Thoracic aorta (tissue), 2 donors: ENCODE measurements around the gene KLK10. TPM values are rescaled to one million over a fixed set of nuclear protein-coding genes. Genes with fewer than 3 reads are reported as not detected.

ENCODE experiments used
- ATAC-seq: fragments of 150-250 bp; one replicate; pipeline ENCODE4 v1.8.0; 2017; ENCODE audit warnings: low read depth; ENCODE audit not compliant: insufficient number of reproducible peaks, low FRiP score
- DNase-seq: peaks from one replicate; pipeline ENCODE4 v3.0.0-alpha.2; 2020; ENCODE audit warnings: low spot score
- H3K27ac ChIP-seq, 2 donors: fragments of 200-600 bp; sonication (generic); 1 replicate in 1 of 2; 2 replicates in 1 of 2; pipeline ENCODE4 v1.5.1; 2016; ENCODE audit warnings: mild to moderate bottlenecking in 2 of 2, moderate library complexity in 2 of 2
- H3K27me3 ChIP-seq: fragments of 200-600 bp; sonication (generic); replicated peaks from 2 replicates; pipeline ENCODE4 v1.6.0; 2016; ENCODE audit warnings: mild to moderate bottlenecking; ENCODE audit not compliant: insufficient read depth
- H3K36me3 ChIP-seq: fragments of 200-600 bp; sonication (generic); one replicate; pipeline ENCODE4 v1.5.1; 2016
- H3K4me1 ChIP-seq, 2 donors: fragments of 200-600 bp; sonication (generic); 1 replicate in 1 of 2; 2 replicates in 1 of 2; pipeline versions ENCODE4 v1.5.1 to v1.6.0; 2016; ENCODE audit warnings: low read depth in 2 of 2, mild to moderate bottlenecking in 1 of 2; ENCODE audit not compliant: control insufficient read depth in 1 of 2
- H3K4me3 ChIP-seq: fragments of 200-600 bp; sonication (generic); 2 replicates; pipeline ENCODE4 v1.5.1; 2016; ENCODE audit warnings: mild to moderate bottlenecking
- H3K9me3 ChIP-seq: fragments of 200-600 bp; sonication (generic); 2 replicates; pipeline ENCODE4 v1.5.1; 2016
- total RNA-seq, 2 donors: library from RNA; depleted of rRNA; stranded (reverse); fragments of >200 nt; gene quantifications; one replicate each; pipeline versions ENCODE4 v1.1.0 to v1.2.3, GENCODE V29; 2016
- TF ChIP-seq, protein P1 (sequence below): fragments of 200-600 bp; sonication (generic); IDR thresholded peaks from one replicate; pipeline ENCODE4 v1.5.1; 2019; ENCODE audit warnings: antibody characterized with exemption

Gene KLK10, protein sequence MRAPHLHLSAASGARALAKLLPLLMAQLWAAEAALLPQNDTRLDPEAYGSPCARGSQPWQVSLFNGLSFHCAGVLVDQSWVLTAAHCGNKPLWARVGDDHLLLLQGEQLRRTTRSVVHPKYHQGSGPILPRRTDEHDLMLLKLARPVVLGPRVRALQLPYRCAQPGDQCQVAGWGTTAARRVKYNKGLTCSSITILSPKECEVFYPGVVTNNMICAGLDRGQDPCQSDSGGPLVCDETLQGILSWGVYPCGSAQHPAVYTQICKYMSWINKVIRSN
- total RNA-seq = not detected

GRCh38 chr19:51019544-51019925 is at the start of gene KLK10:
KLK10 (minus strand) TSS chr19:51019709; CDS start chr19:51019130, 579 bp downstream.
- Histone ChIP-seq H3K27me3 (no peaks in the 10 kb centered on the region), H3K4me1 (peaks cover 5 to 8% of the 10 kb centered on the region in 2 donors), H3K9me3 (no peaks in the 10 kb centered on the region), H3K27ac (no peak within 1 kb of the TSS), H3K36me3 (no peaks in the 10 kb centered on the region), H3K4me3 (peak within 1 kb of the TSS; percentile 57)
- TF ChIP-seq, protein P1, sequence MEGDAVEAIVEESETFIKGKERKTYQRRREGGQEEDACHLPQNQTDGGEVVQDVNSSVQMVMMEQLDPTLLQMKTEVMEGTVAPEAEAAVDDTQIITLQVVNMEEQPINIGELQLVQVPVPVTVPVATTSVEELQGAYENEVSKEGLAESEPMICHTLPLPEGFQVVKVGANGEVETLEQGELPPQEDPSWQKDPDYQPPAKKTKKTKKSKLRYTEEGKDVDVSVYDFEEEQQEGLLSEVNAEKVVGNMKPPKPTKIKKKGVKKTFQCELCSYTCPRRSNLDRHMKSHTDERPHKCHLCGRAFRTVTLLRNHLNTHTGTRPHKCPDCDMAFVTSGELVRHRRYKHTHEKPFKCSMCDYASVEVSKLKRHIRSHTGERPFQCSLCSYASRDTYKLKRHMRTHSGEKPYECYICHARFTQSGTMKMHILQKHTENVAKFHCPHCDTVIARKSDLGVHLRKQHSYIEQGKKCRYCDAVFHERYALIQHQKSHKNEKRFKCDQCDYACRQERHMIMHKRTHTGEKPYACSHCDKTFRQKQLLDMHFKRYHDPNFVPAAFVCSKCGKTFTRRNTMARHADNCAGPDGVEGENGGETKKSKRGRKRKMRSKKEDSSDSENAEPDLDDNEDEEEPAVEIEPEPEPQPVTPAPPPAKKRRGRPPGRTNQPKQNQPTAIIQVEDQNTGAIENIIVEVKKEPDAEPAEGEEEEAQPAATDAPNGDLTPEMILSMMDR = no peak
- no peak for DNase-seq
- no peak for ATAC-seq

DNA sequence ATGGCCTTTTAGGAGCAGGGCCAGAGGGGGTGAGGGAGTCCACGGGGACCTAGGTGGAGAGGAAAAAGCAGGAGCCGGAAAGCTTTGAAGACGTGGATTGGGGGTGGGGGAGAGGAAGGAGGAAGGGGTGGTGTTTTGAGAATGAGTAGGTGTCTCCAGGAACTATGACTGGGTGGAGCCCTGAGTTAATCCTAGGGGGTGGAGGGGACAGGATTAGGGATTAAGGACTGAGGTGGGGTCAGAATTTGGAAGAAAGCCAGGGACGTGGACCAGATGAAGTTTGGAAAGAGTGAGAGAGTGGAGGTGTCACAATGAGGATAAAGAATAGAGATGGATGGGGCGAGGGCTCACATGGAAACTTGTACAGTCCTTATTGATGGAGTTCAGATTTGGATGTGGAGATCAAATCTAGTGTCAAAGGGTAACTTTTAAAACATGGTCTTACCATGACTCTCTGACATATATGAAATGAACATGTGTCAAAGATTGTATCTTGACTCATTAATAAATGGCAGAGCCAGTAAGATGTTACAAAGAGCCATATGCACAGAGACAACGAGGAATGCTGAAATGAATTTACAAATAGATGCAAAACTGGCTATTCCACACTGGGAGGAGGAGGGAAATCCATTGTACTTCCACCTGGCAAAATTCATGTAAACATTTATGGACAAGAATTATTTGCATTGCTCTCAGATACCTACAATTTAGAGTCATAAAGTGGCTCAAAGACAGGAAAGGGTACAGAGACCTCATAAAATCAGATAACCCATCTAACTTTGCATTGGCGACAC is 47.1 kb upstream of the KLK10 start:
- Histone ChIP-seq H3K4me1 (no peaks in the 10 kb centered on the region), H3K36me3 (no peaks in the 10 kb centered on the region), H3K27me3 (no peaks in the 10 kb centered on the region), H3K9me3 (no peaks in the 10 kb centered on the region), H3K27ac (no peak overlapping the region), H3K4me3 (no peak overlapping the region)
- no peak for ATAC-seq
- DNase-seq = no peak
- TF ChIP-seq, protein P1 = no peak

GRCh38 chr19:51065221-51065960 is 45.9 kb upstream of the KLK10 start:
- DNase-seq = no peak
- Histone ChIP-seq H3K27ac (no peak overlapping the region), H3K36me3 (no peaks in the 10 kb centered on the region), H3K27me3 (no peaks in the 10 kb centered on the region), H3K4me1 (no peaks in the 10 kb centered on the region), H3K9me3 (no peaks in the 10 kb centered on the region), H3K4me3 (no peak overlapping the region)
- ATAC-seq = no peak
- TF ChIP-seq, protein P1 = no peak

- no peak for DNase-seq
- ATAC-seq = no peak
- Histone ChIP-seq H3K27ac (no peak within 1 kb of the TSS), H3K9me3 (no peaks in the 10 kb centered on the region), H3K27me3 (no peaks in the 10 kb centered on the region), H3K4me3 (no peak within 1 kb of the TSS), H3K36me3 (no peaks in the 10 kb centered on the region), H3K4me1 (no peaks in the 10 kb centered on the region)
- TF ChIP-seq, protein P1 = no peak
These were observed 45.2 kb upstream of the KLK10 start, which contains the start of gene KLK13 for GRCh38 chr19:51064534-51065220. KLK13 (minus strand) TSS chr19:51065092; CDS start chr19:51065067, 25 bp downstream.
